Gastroesophageal sphincter (tissue), 4 donors: ENCODE measurements around the gene VEGFB. TPM values are rescaled to one million over a fixed set of nuclear protein-coding genes. Genes with fewer than 3 reads are reported as not detected.

Source experiments
- ATAC-seq: fragments of 150-250 bp; one replicate; pipeline ENCODE4 v1.9.1; 2016; ENCODE audit warnings: mild to moderate bottlenecking, moderate library complexity
- H3K27ac ChIP-seq, 4 donors: fragments of 200-600 bp; sonication (generic) in 3 of 4; 1 replicate in 3 of 4; 2 replicates in 1 of 4; pipeline ENCODE4 v1.5.1; 2016 to 2019
- H3K27me3 ChIP-seq: fragments of 200-600 bp; sonication (generic); one replicate; pipeline ENCODE4 v1.5.1; 2019
- H3K36me3 ChIP-seq, 2 donors: fragments of 200-600 bp; sonication (generic); one replicate each; pipeline ENCODE4 v1.5.1; 2019; ENCODE audit warnings: control low read depth in 1 of 2
- H3K4me1 ChIP-seq, 3 donors: fragments of 200-600 bp; sonication (generic); 1 replicate in 2 of 3; 2 replicates in 1 of 3; pipeline ENCODE4 v1.5.1; 2016 to 2019; ENCODE audit warnings: control low read depth in 2 of 3
- H3K4me3 ChIP-seq, 2 donors: fragments of 200-600 bp; sonication (generic); one replicate each; pipeline ENCODE4 v1.5.1; 2019; ENCODE audit warnings: mild to moderate bottlenecking in 1 of 2, moderate library complexity in 1 of 2
- H3K9me3 ChIP-seq, 3 donors: fragments of 200-600 bp; sonication (generic); one replicate each; pipeline ENCODE4 v1.5.1; 2017 to 2019; ENCODE audit warnings: control low read depth in 2 of 3
- CTCF ChIP-seq, 4 experiments: fragments of 200-600 bp in 2 of 4; fragments of 450-650 bp in 2 of 4; sonication (generic) in 1 of 4; IDR thresholded peaks; one replicate each; pipeline ENCODE4 v1.5.1; 2017 to 2019; ENCODE audit warnings: antibody characterized with exemption in 4 of 4, mild to moderate bottlenecking in 2 of 4, moderate library complexity in 2 of 4
- EP300 ChIP-seq: sonication (generic); formaldehyde crosslinking; IDR thresholded peaks from one replicate; pipeline ENCODE4 v1.6.1; 2017; ENCODE audit warnings: antibody characterized with exemption, mild to moderate bottlenecking
- POLR2A ChIP-seq, 2 donors: fragments of 450-650 bp; IDR thresholded peaks; one replicate each; pipeline ENCODE4 v1.6.1; 2017; ENCODE audit warnings: antibody characterized with exemption in 2 of 2, mild to moderate bottlenecking in 2 of 2, moderate library complexity in 1 of 2
- POLR2AphosphoS5 ChIP-seq: sonication (generic); formaldehyde crosslinking; IDR thresholded peaks from one replicate; pipeline ENCODE4 v1.6.1; 2017; ENCODE audit warnings: antibody characterized with exemption
- WGBS, 2 donors: methylation state at CpG; one replicate each; pipeline ENCODE4 v1.1.5; 2018; ENCODE audit warnings: low coverage in 1 of 2; 5-methylcytosine and 5-hydroxymethylcytosine counted together
- total RNA-seq, 4 donors: library from RNA; depleted of rRNA; stranded (reverse); fragments of >200 nt; gene quantifications; one replicate each; pipeline ENCODE4 v1.1.0, GENCODE V29; 2016

VEGFB gene
- total RNA-seq, 4 donors from 2014 or later: 49.9 to 152 (median 88.6) TPM

DNA sequence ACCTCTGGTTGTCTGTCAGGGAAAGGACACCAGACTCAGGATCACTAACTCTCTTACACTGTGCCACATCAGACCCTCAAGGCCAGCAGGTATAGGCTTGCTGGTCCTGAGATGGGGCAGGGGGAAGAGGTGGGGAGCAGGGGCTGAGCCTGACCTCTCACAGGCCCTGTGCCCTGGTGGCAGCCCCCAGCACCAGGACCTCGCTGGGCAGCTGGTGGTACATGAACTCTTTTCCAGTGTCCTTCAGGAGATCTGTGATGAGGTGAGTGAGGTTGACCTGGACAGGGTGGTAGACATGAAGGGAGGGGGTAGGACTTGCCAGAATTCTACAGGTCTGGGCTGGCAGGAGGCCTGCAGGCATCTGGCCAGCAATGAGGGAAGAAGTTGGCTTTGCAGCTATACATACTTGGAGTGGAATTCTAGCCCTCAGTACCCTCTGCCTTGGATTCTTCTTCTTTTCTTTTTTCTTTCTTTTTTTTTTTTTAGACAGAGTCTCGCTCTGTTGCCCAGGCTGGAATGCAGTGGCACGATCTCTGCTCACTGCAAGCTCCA lies 6.9 kb upstream of the VEGFB start:
- Histone ChIP-seq H3K27ac (peak overlapping the region; percentile 83 to 94 (median 88)), H3K27me3 (no peaks in the 10 kb centered on the region), H3K9me3 (no peaks in the 10 kb centered on the region), H3K4me3 (peak overlapping the region in 1 of 2 donors; percentile 88), H3K4me1 (peaks cover 0 to 75% (median 34%) of the 10 kb centered on the region in 3 donors), H3K36me3 (peaks cover 0 to 10% of the 10 kb centered on the region in 2 donors)
- no peak for TF ChIP-seq POLR2A (IDR thresholded peaks at IDR 0.05)
- TF ChIP-seq EP300: no peak
- no peak for TF ChIP-seq CTCF (IDR thresholded peaks at IDR 0.05)
- no peak for TF ChIP-seq POLR2AphosphoS5
- ATAC-seq: no peak
- 57% methylated on average over 3 of the region's 3 CpGs; no CpG with 5 or more reads in 1 of the 2 donors for WGBS, 2 donors

- peak overlapping the region in 1 of 2 donors; percentile 83 for H3K4me3 ChIP-seq
- H3K9me3 ChIP-seq: no peaks in the 10 kb centered on the region
- H3K4me1 ChIP-seq: peaks cover 0 to 91% (median 38%) of the 10 kb centered on the region in 3 donors
- 100% methylated on average over 3 of the region's 12 CpGs; no CpG with 5 or more reads in 1 of the 2 donors for WGBS, 2 donors
- no peaks in the 10 kb centered on the region for H3K27me3 ChIP-seq
- no peak for ATAC-seq
- peak overlapping the region; percentile 67 to 97 (median 96) for H3K27ac ChIP-seq
- no peaks in the 10 kb centered on the region for H3K36me3 ChIP-seq
- TF ChIP-seq POLR2AphosphoS5: no peak
- no peak for TF ChIP-seq CTCF (IDR thresholded peaks at IDR 0.05)
- TF ChIP-seq POLR2A (IDR thresholded peaks at IDR 0.05): no peak
- TF ChIP-seq EP300: no peak
These were observed 5.2 kb upstream of the VEGFB start for GRCh38 chr11:64229090-64229743.

- no peaks in the 10 kb centered on the region for H3K36me3 ChIP-seq
- peaks cover 0 to 86% (median 38%) of the 10 kb centered on the region in 3 donors for H3K4me1 ChIP-seq
- 0% methylated on average over 3 of the region's 13 CpGs; no CpG with 5 or more reads in 1 of the 2 donors for WGBS, 2 donors
- ATAC-seq: no peak
- H3K27ac ChIP-seq: peak overlapping the region; percentile 67 to 97 (median 96)
- H3K4me3 ChIP-seq: peak overlapping the region; percentile 39 to 83
- H3K27me3 ChIP-seq: no peaks in the 10 kb centered on the region
- H3K9me3 ChIP-seq: no peaks in the 10 kb centered on the region
- TF ChIP-seq POLR2A (IDR thresholded peaks at IDR 0.05) (no peak), EP300 (no peak), POLR2AphosphoS5 (no peak), CTCF (IDR thresholded peaks at IDR 0.05) (no peak)
These were observed 4.6 kb upstream of the VEGFB start for GRCh38 chr11:64229744-64230170.

GRCh38 chr11:64230171-64230984 lies 4.0 kb upstream of the VEGFB start, which contains the start of gene DNAJC4:
DNAJC4 (plus strand) TSS chr11:64230548; CDS start chr11:64230855, 307 bp downstream.
- Histone ChIP-seq H3K4me3 (peak within 1 kb of the TSS; percentile 39 to 83), H3K27ac (peak within 1 kb of the TSS; percentile 67 to 97 (median 96)), H3K27me3 (no peaks in the 10 kb centered on the region), H3K4me1 (peaks cover 3 to 85% (median 36%) of the 10 kb centered on the region in 3 donors), H3K9me3 (no peaks in the 10 kb centered on the region), H3K36me3 (no peaks in the 10 kb centered on the region)
- 0% methylated on average over 3 of the region's 62 CpGs; no CpG with 5 or more reads in 1 of the 2 donors for WGBS, 2 donors
- TF ChIP-seq EP300: no peak
- TF ChIP-seq POLR2A (IDR thresholded peaks at IDR 0.05): peak; percentile 30 to 49
- TF ChIP-seq POLR2AphosphoS5: peak; percentile 70
- ATAC-seq: peak; percentile 63

- no peak for ATAC-seq
- TF ChIP-seq CTCF (IDR thresholded peaks at IDR 0.05) (no peak), POLR2AphosphoS5 (no peak), EP300 (no peak), POLR2A (IDR thresholded peaks at IDR 0.05) (no peak)
These were observed 3.4 kb upstream of the VEGFB start for GRCh38 chr11:64230985-64231365.

More at GRCh38 chr11:64230985-64231365, 3.4 kb upstream of the VEGFB start:
- Histone ChIP-seq H3K27me3 (no peaks in the 10 kb centered on the region), H3K9me3 (no peaks in the 10 kb centered on the region), H3K4me3 (peak overlapping the region; percentile 39 to 83), H3K4me1 (peaks cover 3 to 87% (median 40%) of the 10 kb centered on the region in 3 donors), H3K27ac (peak overlapping the region; percentile 67 to 97 (median 96)), H3K36me3 (peaks cover 0 to 3% of the 10 kb centered on the region in 2 donors)
- 6 to 14% methylated on average over 2 to 5 of the region's 8 CpGs for WGBS, 2 donors
